Ascending aorta (tissue), 2 donors: ENCODE data around the gene UBE2QL1. TPM values are rescaled to one million over a fixed set of nuclear protein-coding genes. Genes with fewer than 3 reads are reported as not detected.

ENCODE experiments used
- DNase-seq, 2 donors: peaks; one replicate each; pipeline ENCODE4 v3.0.0-alpha.2; 2019; ENCODE audit warnings: low spot score in 2 of 2
- H3K27ac ChIP-seq, 2 donors: fragments of 200-600 bp; sonication (generic); one replicate each; pipeline ENCODE4 v1.5.1; 2016 to 2017; ENCODE audit warnings: mild to moderate bottlenecking in 1 of 2
- H3K27me3 ChIP-seq: fragments of 200-600 bp; sonication (generic); one replicate; pipeline ENCODE4 v1.5.1; 2017
- H3K36me3 ChIP-seq, 2 donors: fragments of 200-600 bp; sonication (generic); one replicate each; pipeline ENCODE4 v1.5.1; 2016
- H3K4me1 ChIP-seq, 2 donors: fragments of 200-600 bp; sonication (generic); one replicate each; pipeline ENCODE4 v1.5.1; 2016 to 2017; ENCODE audit warnings: mild to moderate bottlenecking in 1 of 2
- H3K4me3 ChIP-seq, 2 donors: fragments of 200-600 bp; sonication (generic); one replicate each; pipeline ENCODE4 v1.5.1; 2016 to 2017; ENCODE audit warnings: mild to moderate bottlenecking in 1 of 2
- H3K9me3 ChIP-seq, 2 donors: fragments of 200-600 bp; sonication (generic); one replicate each; pipeline ENCODE4 v1.5.1; 2016
- CTCF ChIP-seq, 3 experiments: fragments of 200-600 bp in 2 of 3; fragments of 450-650 bp in 1 of 3; sonication (generic) in 2 of 3; IDR thresholded peaks; one replicate each; pipeline ENCODE4 v1.5.1; 2016 to 2019; ENCODE audit warnings: antibody characterized with exemption in 3 of 3, mild to moderate bottlenecking in 1 of 3, moderate library complexity in 1 of 3
- intact Hi-C: fragments of 100-400 bp; cut with DNase I; formaldehyde crosslinking; loops from one replicate; pipeline ENCODE4 v1.15.1; 2023
- total RNA-seq: library from RNA; depleted of rRNA; stranded (reverse); fragments of >200 nt; gene quantifications from one replicate; pipeline ENCODE4 v1.1.0, GENCODE V29; 2016

The UBE2QL1 gene
- total RNA-seq, 1 donor from 2014 or later: 0.85 TPM

- intact Hi-C loops: no loop called here
Observed at GRCh38 chr5:6487081-6487480, 38.4 kb downstream of the UBE2QL1 start.

DNA sequence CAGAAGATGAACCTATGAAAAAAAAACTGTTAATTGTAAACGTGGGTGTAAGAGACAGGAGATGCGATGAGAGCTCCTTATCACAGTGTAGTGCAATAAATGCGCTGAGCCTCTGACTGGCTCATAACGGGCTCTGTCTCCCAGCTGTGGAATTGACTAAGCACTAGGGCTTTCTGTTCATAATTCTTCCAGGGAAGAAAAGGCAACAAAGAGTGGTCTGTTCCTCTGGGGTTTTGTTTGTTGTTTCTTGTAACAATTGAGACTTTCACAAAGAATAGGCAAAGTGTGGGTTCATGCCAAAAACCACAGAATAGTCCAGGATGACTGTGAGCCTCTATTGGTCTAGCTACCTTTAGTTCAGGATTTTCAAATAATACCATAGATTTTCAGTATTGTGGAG is 39.4 kb downstream of the UBE2QL1 start:
- no peak for TF ChIP-seq CTCF (IDR thresholded peaks at IDR 0.05)
- H3K27me3 ChIP-seq: no peaks in the 10 kb centered on the region
- H3K9me3 ChIP-seq: no peaks in the 10 kb centered on the region
- intact Hi-C loops: no loop called here
- peaks cover 0 to 6% of the 10 kb centered on the region in 2 donors for H3K4me1 ChIP-seq
- no peak overlapping the region for H3K27ac ChIP-seq
- H3K4me3 ChIP-seq: no peak overlapping the region
- no peak for DNase-seq
- peaks cover 0 to 13% of the 10 kb centered on the region in 2 donors for H3K36me3 ChIP-seq

More at GRCh38 chr5:6487081-6487480, 38.4 kb downstream of the UBE2QL1 start:
- Histone ChIP-seq H3K9me3 (no peaks in the 10 kb centered on the region), H3K27ac (no peak overlapping the region), H3K36me3 (peaks cover 0 to 9% of the 10 kb centered on the region in 2 donors), H3K4me3 (no peak overlapping the region), H3K4me1 (peaks cover 0 to 6% of the 10 kb centered on the region in 2 donors), H3K27me3 (no peaks in the 10 kb centered on the region)
- no peak for DNase-seq
- TF ChIP-seq CTCF (IDR thresholded peaks at IDR 0.05): no peak

- Histone ChIP-seq H3K27ac (no peak overlapping the region), H3K9me3 (no peaks in the 10 kb centered on the region), H3K4me3 (no peak overlapping the region), H3K36me3 (peaks cover 0 to 13% of the 10 kb centered on the region in 2 donors), H3K4me1 (peaks cover 0 to 6% of the 10 kb centered on the region in 2 donors), H3K27me3 (no peaks in the 10 kb centered on the region)
- intact Hi-C loops: no loop called here
- DNase-seq: no peak
- no peak for TF ChIP-seq CTCF (IDR thresholded peaks at IDR 0.05)
Observed at GRCh38 chr5:6489643-6490185, 41.1 kb downstream of the UBE2QL1 start.

GRCh38 chr5:6490246-6490645 is 41.6 kb downstream of the UBE2QL1 start:
- TF ChIP-seq CTCF (IDR thresholded peaks at IDR 0.05): no peak
- H3K36me3 ChIP-seq: peaks cover 0 to 13% of the 10 kb centered on the region in 2 donors
- H3K27ac ChIP-seq: no peak overlapping the region
- H3K4me3 ChIP-seq: no peak overlapping the region
- intact Hi-C loops: no loop called here
- no peaks in the 10 kb centered on the region for H3K27me3 ChIP-seq
- no peaks in the 10 kb centered on the region for H3K9me3 ChIP-seq
- H3K4me1 ChIP-seq: peaks cover 0 to 5% of the 10 kb centered on the region in 2 donors
- no peak for DNase-seq

DNA sequence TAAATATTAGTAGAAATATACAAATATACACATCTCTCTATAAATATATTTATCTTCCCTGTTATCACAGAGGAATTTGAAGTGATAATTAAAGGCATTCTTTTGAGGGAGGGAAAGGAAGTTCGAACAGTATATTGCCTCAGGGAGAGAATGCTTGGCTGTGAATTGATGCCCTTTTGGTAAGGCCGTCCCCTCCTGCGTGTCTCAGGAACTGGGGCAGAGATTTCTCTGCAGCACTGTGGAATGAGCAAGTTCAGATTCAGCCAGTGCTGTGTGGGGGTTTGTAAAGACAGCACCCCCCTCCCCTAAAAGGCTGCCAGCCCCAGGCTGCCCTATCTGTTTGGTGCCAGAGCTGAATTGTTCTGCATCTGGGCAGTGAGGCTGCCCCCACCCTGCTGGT is 42.0 kb downstream of the UBE2QL1 start:
- no peak for TF ChIP-seq CTCF (IDR thresholded peaks at IDR 0.05)
- H3K36me3 ChIP-seq: peaks cover 0 to 13% of the 10 kb centered on the region in 2 donors
- DNase-seq: no peak
- no peaks in the 10 kb centered on the region for H3K9me3 ChIP-seq
- no peak overlapping the region for H3K27ac ChIP-seq
- H3K27me3 ChIP-seq: no peaks in the 10 kb centered on the region
- intact Hi-C loops: no loop called here
- peaks cover 0 to under 1% of the 10 kb centered on the region in 2 donors for H3K4me1 ChIP-seq
- no peak overlapping the region for H3K4me3 ChIP-seq
